Aortic smooth muscle cell (primary cell): ENCODE results near the gene OR52A1. TPM values are rescaled to one million over a fixed set of nuclear protein-coding genes. Genes with fewer than 3 reads are reported as not detected.

Source experiments
- total RNA-seq: library from RNA; depleted of rRNA; stranded (reverse); fragments of >200 nt; gene quantifications from 2 replicates; pipeline ENCODE4 v1.2.3, GENCODE V29; 2014

OR52A1 gene
- not detected in 2 replicates for total RNA-seq

DNA sequence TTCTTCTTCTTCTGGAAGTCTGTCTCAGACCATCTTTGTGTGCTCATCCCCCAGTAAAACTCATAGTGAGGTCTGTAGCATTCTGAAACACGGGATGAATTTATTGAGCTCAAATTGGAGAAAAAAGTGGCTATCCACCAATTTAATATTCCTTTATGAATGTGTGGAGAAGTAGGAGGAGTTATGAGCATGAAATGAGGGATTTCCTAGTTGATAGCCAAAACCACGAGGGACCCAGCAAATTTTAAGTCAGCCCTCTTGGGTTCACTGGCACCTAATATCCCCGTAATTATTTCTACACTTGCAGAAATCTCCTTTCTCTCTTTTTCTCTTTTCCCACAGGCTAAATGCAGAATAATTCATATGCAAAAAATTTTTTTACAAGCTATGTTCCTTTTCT lies at the start of gene OR52A1:
TSS of gene OR52A1 (minus strand) at position 101 of the 400 bp plus-strand sequence. CDS start 2,388 bp downstream, outside the sequence.

GRCh38 chr11:5200582-5200981 lies 46.0 kb upstream of the OR52A1 start, which contains the start of gene OR51V1:
Gene OR51V1 (minus strand): TSS chr11:5200682. CDS start chr11:5200682, 0 bp downstream.

DNA sequence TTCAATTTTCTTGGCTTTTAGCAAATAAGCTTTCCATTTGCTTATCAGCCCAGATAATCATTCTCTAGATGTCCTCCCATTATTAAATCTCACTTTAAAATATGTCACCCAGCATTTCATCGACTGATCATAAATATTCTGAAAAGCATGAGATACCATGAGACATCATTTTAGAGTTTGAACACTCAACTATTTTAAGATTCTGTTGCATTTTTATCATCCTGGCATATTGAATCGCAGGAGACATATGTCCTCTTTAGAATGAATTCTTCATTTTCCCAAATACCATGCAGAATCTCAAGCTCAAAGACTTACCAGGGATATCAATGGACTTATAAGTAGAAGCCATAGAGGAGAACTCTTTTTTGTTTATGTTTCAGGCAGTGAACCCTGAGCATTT lies 16.6 kb downstream of the OR52A1 start, which contains the start of gene OR52A5:
TSS of gene OR52A5 (minus strand) at position 361 of the 400 bp plus-strand sequence. CDS start 5,714 bp downstream, outside the sequence.

Other genes with a start within 250 kb of the OR52A1 start
- gene OR51G2, start 235.4 kb downstream of the OR52A1 start, total RNA-seq = not detected in 2 replicates
- gene OR51G1, start 230.4 kb downstream of the OR52A1 start, total RNA-seq = not detected in 2 replicates
- gene OR51A4, start 207.2 kb downstream of the OR52A1 start, total RNA-seq = not detected in 2 replicates
- not detected in 2 replicates for gene OR51A2, start 199.0 kb downstream of the OR52A1 start, total RNA-seq
- gene OR51L1, start 159.9 kb downstream of the OR52A1 start, total RNA-seq = not detected in 2 replicates
- gene OR52J3, start 108.2 kb downstream of the OR52A1 start, total RNA-seq = not detected in 2 replicates
- not detected in 2 replicates for gene OR52E2, start 95.1 kb downstream of the OR52A1 start, total RNA-seq
- not detected in 2 replicates for gene OR52E1, start 85.2 kb downstream of the OR52A1 start, total RNA-seq
- gene OR52A5, start 16.4 kb downstream of the OR52A1 start, total RNA-seq = not detected in 2 replicates
- not detected in 2 replicates for gene OR51V1, start 45.9 kb upstream of the OR52A1 start, total RNA-seq
- gene HBB, start 72.3 kb upstream of the OR52A1 start, total RNA-seq = not detected in 2 replicates
- not detected in 2 replicates for gene HBD, start 79.7 kb upstream of the OR52A1 start, total RNA-seq
- gene HBG1, start 95.1 kb upstream of the OR52A1 start, total RNA-seq = 0.25 TPM in 1 of 2 replicates, not detected in the other
- 0.19 TPM in 1 of 2 replicates, not detected in the other for gene HBG2, start 100.0 kb upstream of the OR52A1 start, total RNA-seq
- not detected in 2 replicates for gene HBE1, start 115.2 kb upstream of the OR52A1 start, total RNA-seq
- not detected in 2 replicates for gene OR51B4, start 147.2 kb upstream of the OR52A1 start, total RNA-seq
- 0.12 TPM in 1 of 2 replicates, not detected in the other for gene OR51B2, start 169.5 kb upstream of the OR52A1 start, total RNA-seq
- gene OR51B5, start 188.8 kb upstream of the OR52A1 start, total RNA-seq = 0.19 and 0.40 TPM in 2 replicates
- gene OR51B6, start 196.8 kb upstream of the OR52A1 start, total RNA-seq = not detected in 2 replicates
- gene OR51M1, start 229.1 kb upstream of the OR52A1 start, total RNA-seq = not detected in 2 replicates